Panc1 (cell line): Measurements from ENCODE around the gene JDP2. TPM values are rescaled to one million over a fixed set of nuclear protein-coding genes. Genes with fewer than 3 reads are reported as not detected.

Experiments
- total RNA-seq: library from RNA; stranded (reverse); gene quantifications from one replicate; pipeline ENCODE4 v1.2.1, GENCODE V29; 2021; ENCODE audit not compliant: unreplicated experiment

The JDP2 gene
- total RNA-seq, 1 experiment from 2014 or later, result 17.5 TPM

Other genes starting within 250 kb of the JDP2 start
- 26.8 TPM for gene FOS, start 149.2 kb upstream of the JDP2 start, total RNA-seq
- gene BATF, start 94.4 kb downstream of the JDP2 start, total RNA-seq, result not detected
- 9.7 TPM for gene FLVCR2, start 150.6 kb downstream of the JDP2 start, total RNA-seq
- 23.1 TPM for gene ERG28, start 232.9 kb downstream of the JDP2 start, total RNA-seq
- 23.5 TPM for gene TTLL5, start 233.2 kb downstream of the JDP2 start, total RNA-seq